H1 (cell line): ENCODE data around the gene PDE2A. TPM values are rescaled to one million over a fixed set of nuclear protein-coding genes. Genes with fewer than 3 reads are reported as not detected.

Source experiments
- CBX8 ChIP-seq: fragments of 300-800, 300-1000 bp; sonication (generic); IDR thresholded peaks from 2 replicates; pipeline ENCODE4 v1.7.1; 2016; ENCODE audit warnings: low read depth, low read length, borderline replicate concordance
- FOSL1 ChIP-seq: IDR thresholded peaks from 2 replicates; pipeline ENCODE4 v1.6.1; 2011; ENCODE audit warnings: mild to moderate bottlenecking, low read depth, low read length, moderate library complexity; ENCODE audit not compliant: insufficient read depth
- GABPA ChIP-seq: IDR thresholded peaks from 2 replicates; pipeline ENCODE4 v1.6.1; 2011; ENCODE audit warnings: mild to moderate bottlenecking, low read length, moderate library complexity, borderline replicate concordance; ENCODE audit not compliant: insufficient read depth
- JUND ChIP-seq: IDR thresholded peaks from 2 replicates; pipeline ENCODE4 v1.6.1; 2011; ENCODE audit warnings: mild to moderate bottlenecking, improper control_type of control experiment, low read length
- KDM1A ChIP-seq: fragments of 200-600, 300-600 bp; sonication (generic); IDR thresholded peaks from 2 replicates; pipeline ENCODE4 v1.7.1; 2016; ENCODE audit warnings: mild to moderate bottlenecking, low read length, borderline replicate concordance
- NRF1 ChIP-seq: IDR thresholded peaks from 2 replicates; pipeline ENCODE4 v1.6.1; 2011; ENCODE audit warnings: mild to moderate bottlenecking, low read depth, low read length, improper control_type of control experiment
- SP2 ChIP-seq: IDR thresholded peaks from 2 replicates; pipeline ENCODE4 v1.6.1; 2012; ENCODE audit warnings: mild to moderate bottlenecking, low read length, inconsistent platforms
- polyA plus RNA-seq, 7 experiments: library from polyadenylated mRNA; depleted of rRNA in 3 of 7; stranded (reverse) in 5 of 7; unstranded in 2 of 7; fragments of >200 nt in 5 of 7; fragments of 200-250 nt in 2 of 7; gene quantifications; 1 replicate in 5 of 7; 2 replicates in 1 of 7; 4 replicates in 1 of 7; pipeline versions ENCODE4 v1.2.1 to v1.2.3, GENCODE V29; 2011 to 2013; ENCODE audit warnings: missing spikeins in 2 of 7, mixed read lengths in 2 of 7
- total RNA-seq: library from RNA; stranded (reverse); fragmentation: NEBNext Ultra II Directional; extraction: Animal tissue kit (Norgen Biotek cat#: 25700); gene quantifications from 2 replicates; pipeline ENCODE4 v1.2.1, GENCODE V29; 2021
- TF ChIP-seq, protein P1 (sequence below): fragments of 300-600 bp; sonication (generic); IDR thresholded peaks from 2 replicates; pipeline ENCODE4 v1.7.1; 2012; ENCODE audit warnings: low read length, moderate library complexity, mild to moderate bottlenecking, inconsistent platforms; ENCODE audit not compliant: insufficient replicate concordance
- TF ChIP-seq, protein P2 (sequence below): IDR thresholded peaks from 2 replicates; pipeline ENCODE4 v1.6.1; 2012; ENCODE audit warnings: low read length, inconsistent platforms
- TF ChIP-seq, protein P3 (sequence below): IDR thresholded peaks from 2 replicates; pipeline ENCODE4 v1.6.1; 2012; ENCODE audit warnings: inconsistent platforms

The PDE2A gene
- total and polyA plus RNA-seq, 2 of the 8 experiments (the other 6 are each of a cell fraction or from before 2014, with no cell fraction given): 3.4 to 7.1 TPM

DNA sequence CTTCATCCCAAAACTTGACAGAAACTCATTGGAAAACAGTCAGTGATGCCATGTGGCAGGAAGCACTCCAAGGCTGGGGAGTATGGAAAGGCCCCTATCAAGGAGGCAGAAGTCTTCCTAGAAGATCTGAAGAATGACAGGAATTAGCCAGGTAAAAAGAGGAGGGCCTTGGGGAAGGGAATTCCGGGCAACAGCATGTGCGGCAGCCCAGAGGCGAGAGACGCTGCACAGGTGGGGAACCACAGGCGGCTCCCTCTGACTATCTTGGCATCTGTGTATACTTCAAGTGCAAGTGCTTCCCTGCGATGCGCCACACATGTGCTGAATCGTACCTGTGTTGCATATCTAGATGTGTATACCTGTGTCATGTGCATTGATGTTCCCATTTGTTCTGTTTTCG, 12.7 kb downstream of the PDE2A start (continued):
- TF ChIP-seq, protein P1, sequence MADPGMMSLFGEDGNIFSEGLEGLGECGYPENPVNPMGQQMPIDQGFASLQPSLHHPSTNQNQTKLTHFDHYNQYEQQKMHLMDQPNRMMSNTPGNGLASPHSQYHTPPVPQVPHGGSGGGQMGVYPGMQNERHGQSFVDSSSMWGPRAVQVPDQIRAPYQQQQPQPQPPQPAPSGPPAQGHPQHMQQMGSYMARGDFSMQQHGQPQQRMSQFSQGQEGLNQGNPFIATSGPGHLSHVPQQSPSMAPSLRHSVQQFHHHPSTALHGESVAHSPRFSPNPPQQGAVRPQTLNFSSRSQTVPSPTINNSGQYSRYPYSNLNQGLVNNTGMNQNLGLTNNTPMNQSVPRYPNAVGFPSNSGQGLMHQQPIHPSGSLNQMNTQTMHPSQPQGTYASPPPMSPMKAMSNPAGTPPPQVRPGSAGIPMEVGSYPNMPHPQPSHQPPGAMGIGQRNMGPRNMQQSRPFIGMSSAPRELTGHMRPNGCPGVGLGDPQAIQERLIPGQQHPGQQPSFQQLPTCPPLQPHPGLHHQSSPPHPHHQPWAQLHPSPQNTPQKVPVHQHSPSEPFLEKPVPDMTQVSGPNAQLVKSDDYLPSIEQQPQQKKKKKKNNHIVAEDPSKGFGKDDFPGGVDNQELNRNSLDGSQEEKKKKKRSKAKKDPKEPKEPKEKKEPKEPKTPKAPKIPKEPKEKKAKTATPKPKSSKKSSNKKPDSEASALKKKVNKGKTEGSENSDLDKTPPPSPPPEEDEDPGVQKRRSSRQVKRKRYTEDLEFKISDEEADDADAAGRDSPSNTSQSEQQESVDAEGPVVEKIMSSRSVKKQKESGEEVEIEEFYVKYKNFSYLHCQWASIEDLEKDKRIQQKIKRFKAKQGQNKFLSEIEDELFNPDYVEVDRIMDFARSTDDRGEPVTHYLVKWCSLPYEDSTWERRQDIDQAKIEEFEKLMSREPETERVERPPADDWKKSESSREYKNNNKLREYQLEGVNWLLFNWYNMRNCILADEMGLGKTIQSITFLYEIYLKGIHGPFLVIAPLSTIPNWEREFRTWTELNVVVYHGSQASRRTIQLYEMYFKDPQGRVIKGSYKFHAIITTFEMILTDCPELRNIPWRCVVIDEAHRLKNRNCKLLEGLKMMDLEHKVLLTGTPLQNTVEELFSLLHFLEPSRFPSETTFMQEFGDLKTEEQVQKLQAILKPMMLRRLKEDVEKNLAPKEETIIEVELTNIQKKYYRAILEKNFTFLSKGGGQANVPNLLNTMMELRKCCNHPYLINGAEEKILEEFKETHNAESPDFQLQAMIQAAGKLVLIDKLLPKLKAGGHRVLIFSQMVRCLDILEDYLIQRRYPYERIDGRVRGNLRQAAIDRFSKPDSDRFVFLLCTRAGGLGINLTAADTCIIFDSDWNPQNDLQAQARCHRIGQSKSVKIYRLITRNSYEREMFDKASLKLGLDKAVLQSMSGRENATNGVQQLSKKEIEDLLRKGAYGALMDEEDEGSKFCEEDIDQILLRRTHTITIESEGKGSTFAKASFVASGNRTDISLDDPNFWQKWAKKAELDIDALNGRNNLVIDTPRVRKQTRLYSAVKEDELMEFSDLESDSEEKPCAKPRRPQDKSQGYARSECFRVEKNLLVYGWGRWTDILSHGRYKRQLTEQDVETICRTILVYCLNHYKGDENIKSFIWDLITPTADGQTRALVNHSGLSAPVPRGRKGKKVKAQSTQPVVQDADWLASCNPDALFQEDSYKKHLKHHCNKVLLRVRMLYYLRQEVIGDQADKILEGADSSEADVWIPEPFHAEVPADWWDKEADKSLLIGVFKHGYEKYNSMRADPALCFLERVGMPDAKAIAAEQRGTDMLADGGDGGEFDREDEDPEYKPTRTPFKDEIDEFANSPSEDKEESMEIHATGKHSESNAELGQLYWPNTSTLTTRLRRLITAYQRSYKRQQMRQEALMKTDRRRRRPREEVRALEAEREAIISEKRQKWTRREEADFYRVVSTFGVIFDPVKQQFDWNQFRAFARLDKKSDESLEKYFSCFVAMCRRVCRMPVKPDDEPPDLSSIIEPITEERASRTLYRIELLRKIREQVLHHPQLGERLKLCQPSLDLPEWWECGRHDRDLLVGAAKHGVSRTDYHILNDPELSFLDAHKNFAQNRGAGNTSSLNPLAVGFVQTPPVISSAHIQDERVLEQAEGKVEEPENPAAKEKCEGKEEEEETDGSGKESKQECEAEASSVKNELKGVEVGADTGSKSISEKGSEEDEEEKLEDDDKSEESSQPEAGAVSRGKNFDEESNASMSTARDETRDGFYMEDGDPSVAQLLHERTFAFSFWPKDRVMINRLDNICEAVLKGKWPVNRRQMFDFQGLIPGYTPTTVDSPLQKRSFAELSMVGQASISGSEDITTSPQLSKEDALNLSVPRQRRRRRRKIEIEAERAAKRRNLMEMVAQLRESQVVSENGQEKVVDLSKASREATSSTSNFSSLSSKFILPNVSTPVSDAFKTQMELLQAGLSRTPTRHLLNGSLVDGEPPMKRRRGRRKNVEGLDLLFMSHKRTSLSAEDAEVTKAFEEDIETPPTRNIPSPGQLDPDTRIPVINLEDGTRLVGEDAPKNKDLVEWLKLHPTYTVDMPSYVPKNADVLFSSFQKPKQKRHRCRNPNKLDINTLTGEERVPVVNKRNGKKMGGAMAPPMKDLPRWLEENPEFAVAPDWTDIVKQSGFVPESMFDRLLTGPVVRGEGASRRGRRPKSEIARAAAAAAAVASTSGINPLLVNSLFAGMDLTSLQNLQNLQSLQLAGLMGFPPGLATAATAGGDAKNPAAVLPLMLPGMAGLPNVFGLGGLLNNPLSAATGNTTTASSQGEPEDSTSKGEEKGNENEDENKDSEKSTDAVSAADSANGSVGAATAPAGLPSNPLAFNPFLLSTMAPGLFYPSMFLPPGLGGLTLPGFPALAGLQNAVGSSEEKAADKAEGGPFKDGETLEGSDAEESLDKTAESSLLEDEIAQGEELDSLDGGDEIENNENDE: no peak
- no peak for TF ChIP-seq GABPA
- no peak for TF ChIP-seq FOSL1
- TF ChIP-seq JUND: no peak
- TF ChIP-seq, protein P2, sequence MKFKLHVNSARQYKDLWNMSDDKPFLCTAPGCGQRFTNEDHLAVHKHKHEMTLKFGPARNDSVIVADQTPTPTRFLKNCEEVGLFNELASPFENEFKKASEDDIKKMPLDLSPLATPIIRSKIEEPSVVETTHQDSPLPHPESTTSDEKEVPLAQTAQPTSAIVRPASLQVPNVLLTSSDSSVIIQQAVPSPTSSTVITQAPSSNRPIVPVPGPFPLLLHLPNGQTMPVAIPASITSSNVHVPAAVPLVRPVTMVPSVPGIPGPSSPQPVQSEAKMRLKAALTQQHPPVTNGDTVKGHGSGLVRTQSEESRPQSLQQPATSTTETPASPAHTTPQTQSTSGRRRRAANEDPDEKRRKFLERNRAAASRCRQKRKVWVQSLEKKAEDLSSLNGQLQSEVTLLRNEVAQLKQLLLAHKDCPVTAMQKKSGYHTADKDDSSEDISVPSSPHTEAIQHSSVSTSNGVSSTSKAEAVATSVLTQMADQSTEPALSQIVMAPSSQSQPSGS: no peak
- TF ChIP-seq SP2: no peak
- TF ChIP-seq CBX8: no peak
- TF ChIP-seq, protein P3, sequence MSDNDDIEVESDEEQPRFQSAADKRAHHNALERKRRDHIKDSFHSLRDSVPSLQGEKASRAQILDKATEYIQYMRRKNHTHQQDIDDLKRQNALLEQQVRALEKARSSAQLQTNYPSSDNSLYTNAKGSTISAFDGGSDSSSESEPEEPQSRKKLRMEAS: no peak
- TF ChIP-seq KDM1A: no peak
- TF ChIP-seq NRF1: no peak
